Kidney epithelial cell (primary cell): Measurements from ENCODE around the gene SCNM1. TPM values are rescaled to one million over a fixed set of nuclear protein-coding genes. Genes with fewer than 3 reads are reported as not detected.
"Not testable (repeated sequence)": the region's sequence is repeated elsewhere in the genome, so short reads cannot be mapped to it uniquely, and the experiment has no call there.

Experiments
- DNase-seq: peaks from one replicate; pipeline ENCODE4 v3.0.0-alpha.2; 2010; ENCODE audit warnings: low read depth
- H3K27me3 ChIP-seq: 2 replicates; pipeline ENCODE4 v1.6.0; 2011; ENCODE audit warnings: low read length; ENCODE audit not compliant: control insufficient read depth, insufficient read depth
- H3K36me3 ChIP-seq: 2 replicates; pipeline ENCODE4 v1.5.1; 2011; ENCODE audit warnings: low read length; ENCODE audit not compliant: control insufficient read depth, insufficient read depth
- H3K4me3 ChIP-seq: 2 replicates; pipeline ENCODE4 v1.5.1; 2011; ENCODE audit warnings: low read depth, mild to moderate bottlenecking, control low read depth, low read length
- total RNA-seq: library from RNA; depleted of rRNA; stranded (reverse); fragments of >200 nt; gene quantifications from 2 replicates; pipeline ENCODE4 v1.2.3, GENCODE V29; 2015
- TF ChIP-seq, protein P1 (sequence below): IDR thresholded peaks from 2 replicates; pipeline ENCODE4 v1.5.1; 2011; ENCODE audit warnings: mild to moderate bottlenecking, moderate library complexity, low read length, control low read depth, inconsistent platforms; ENCODE audit not compliant: insufficient read depth, poor library complexity, severe bottlenecking

SCNM1 gene
- total RNA-seq, 1 donor from 2014 or later: 52.6 TPM

- TF ChIP-seq, protein P1, sequence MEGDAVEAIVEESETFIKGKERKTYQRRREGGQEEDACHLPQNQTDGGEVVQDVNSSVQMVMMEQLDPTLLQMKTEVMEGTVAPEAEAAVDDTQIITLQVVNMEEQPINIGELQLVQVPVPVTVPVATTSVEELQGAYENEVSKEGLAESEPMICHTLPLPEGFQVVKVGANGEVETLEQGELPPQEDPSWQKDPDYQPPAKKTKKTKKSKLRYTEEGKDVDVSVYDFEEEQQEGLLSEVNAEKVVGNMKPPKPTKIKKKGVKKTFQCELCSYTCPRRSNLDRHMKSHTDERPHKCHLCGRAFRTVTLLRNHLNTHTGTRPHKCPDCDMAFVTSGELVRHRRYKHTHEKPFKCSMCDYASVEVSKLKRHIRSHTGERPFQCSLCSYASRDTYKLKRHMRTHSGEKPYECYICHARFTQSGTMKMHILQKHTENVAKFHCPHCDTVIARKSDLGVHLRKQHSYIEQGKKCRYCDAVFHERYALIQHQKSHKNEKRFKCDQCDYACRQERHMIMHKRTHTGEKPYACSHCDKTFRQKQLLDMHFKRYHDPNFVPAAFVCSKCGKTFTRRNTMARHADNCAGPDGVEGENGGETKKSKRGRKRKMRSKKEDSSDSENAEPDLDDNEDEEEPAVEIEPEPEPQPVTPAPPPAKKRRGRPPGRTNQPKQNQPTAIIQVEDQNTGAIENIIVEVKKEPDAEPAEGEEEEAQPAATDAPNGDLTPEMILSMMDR: no peak
- DNase-seq: no peak
- no peaks in the 10 kb centered on the region for H3K36me3 ChIP-seq
- H3K4me3 ChIP-seq: no peak overlapping the region
- H3K27me3 ChIP-seq: no peaks in the 10 kb centered on the region
These were observed 27.4 kb downstream of the SCNM1 start for GRCh38 chr1:151193304-151193703.

DNA sequence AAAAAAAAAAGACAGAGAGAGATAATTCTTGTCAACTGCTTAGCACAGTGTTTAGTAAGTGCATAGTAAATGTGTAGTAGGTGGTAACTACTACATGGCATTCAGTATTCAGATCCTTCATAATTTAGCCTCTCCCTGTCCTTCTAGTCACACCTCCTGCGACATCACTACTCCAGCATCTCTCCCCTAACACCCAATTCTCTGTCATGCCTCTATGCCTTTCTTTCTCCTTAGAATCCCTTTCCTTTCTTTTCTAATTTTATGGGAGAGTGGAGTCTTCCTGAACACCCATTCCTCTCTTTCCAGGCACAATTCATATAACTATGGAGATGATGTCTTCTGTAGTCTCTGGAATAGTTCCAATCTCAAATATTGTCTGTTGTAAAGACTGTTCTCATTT, 27.9 kb downstream of the SCNM1 start:
- H3K36me3 ChIP-seq: no peaks in the 10 kb centered on the region
- no peak for DNase-seq
- H3K4me3 ChIP-seq: no peak overlapping the region
- TF ChIP-seq, protein P1: no peak
- no peaks in the 10 kb centered on the region for H3K27me3 ChIP-seq

- not testable (repeated sequence) for H3K36me3 ChIP-seq, H3K27me3 ChIP-seq, H3K4me3 ChIP-seq
- peak; percentile 70 for DNase-seq
These were observed 29.1 kb downstream of the SCNM1 start for GRCh38 chr1:151194894-151195594.

GRCh38 chr1:151196292-151196800, 30.4 kb downstream of the SCNM1 start:
- TF ChIP-seq, protein P1: peak; percentile 57
- Histone ChIP-seq H3K36me3 (no peaks in the 10 kb centered on the region), H3K27me3 (no peaks in the 10 kb centered on the region), H3K4me3 (peak overlapping the region; percentile 3)
- DNase-seq: peak; percentile 55

- Histone ChIP-seq H3K36me3 (no peaks in the 10 kb centered on the region), H3K27me3 (no peaks in the 10 kb centered on the region), H3K4me3 (peak overlapping the region; percentile 77)
- TF ChIP-seq, protein P1: no peak
- DNase-seq: no peak
These were observed 31.9 kb downstream of the SCNM1 start for GRCh38 chr1:151197863-151198253.

DNA sequence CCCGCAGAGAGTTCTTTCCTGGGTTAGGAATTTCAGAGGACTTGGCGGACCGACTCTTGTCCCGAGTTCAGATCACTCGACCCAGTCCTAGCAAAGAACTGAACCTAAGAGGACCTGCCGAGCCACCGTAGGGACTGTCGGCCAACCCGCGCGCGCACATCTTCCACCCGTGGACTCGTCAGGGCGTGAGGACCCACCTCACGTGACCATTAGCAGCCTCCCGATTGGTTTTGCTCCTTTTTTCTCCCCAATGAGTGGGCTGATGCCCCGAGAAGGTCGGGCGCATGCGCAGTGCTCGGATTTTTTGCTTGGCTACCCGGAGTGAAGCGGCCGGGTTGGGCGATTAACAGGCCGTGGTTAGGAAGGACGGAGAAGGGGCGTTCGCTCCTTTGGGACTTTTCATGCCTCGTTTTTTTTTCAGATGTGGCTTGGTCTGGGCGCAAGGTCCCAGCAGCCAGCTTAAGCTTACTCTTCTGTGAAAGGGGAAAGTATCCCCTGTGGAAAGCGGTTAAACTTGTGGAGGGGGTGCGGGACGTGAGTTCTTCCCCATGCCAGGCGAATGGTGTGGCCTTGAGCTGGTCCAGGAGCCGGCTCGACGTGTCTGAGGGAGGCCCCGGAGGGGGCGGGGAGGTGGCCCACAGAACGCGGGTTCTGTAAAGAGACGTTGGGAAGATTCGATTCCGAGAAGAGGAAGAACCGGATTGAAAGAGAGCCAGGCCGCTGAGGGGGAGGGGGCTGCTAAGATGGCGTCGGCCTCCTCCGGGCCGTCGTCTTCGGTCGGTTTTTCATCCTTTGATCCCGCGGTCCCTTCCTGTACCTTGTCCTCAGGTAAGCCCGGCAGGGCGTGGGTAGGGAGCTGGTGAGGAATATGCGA, 32.5 kb downstream of the SCNM1 start, which contains the start of gene PIP5K1A:
Gene PIP5K1A, plus strand, starts transcription at position 299 of the 874 bp plus-strand sequence. Its CDS starts 445 bp downstream, at position 744.
- Histone ChIP-seq H3K4me3 (peak within 1 kb of the TSS; percentile 77), H3K27me3 (no peaks in the 10 kb centered on the region), H3K36me3 (no peaks in the 10 kb centered on the region)
- TF ChIP-seq, protein P1: no peak
- DNase-seq: peak; percentile 92
